HFFc6 (cell line): Measurements from ENCODE around the gene SLC12A8. TPM values are rescaled to one million over a fixed set of nuclear protein-coding genes. Genes with fewer than 3 reads are reported as not detected.

Experiments used
- DNase-seq: peaks from one replicate; pipeline ENCODE4 v3.0.0-alpha.2; 2018
- H3K27ac Mint-ChIP-seq: 2 replicates; pipeline ENCODE4 v1.8.0; 2020; ENCODE audit warnings: mild to moderate bottlenecking, mixed read lengths
- H3K27me3 Mint-ChIP-seq: 2 replicates; pipeline ENCODE4 v1.8.0; 2021; ENCODE audit warnings: mild to moderate bottlenecking, moderate library complexity, mixed read lengths; ENCODE audit not compliant: insufficient read depth
- H3K36me3 Mint-ChIP-seq: 2 replicates; pipeline ENCODE4 v1.8.0; 2021; ENCODE audit warnings: low read depth, mixed read lengths
- H3K4me1 Mint-ChIP-seq: 2 replicates; pipeline ENCODE4 v1.8.0; 2020; ENCODE audit warnings: low read depth, mixed read lengths
- H3K4me3 Mint-ChIP-seq: 2 replicates; pipeline ENCODE4 v1.8.0; 2020; ENCODE audit warnings: mild to moderate bottlenecking, moderate library complexity, mixed read lengths
- H3K9me3 Mint-ChIP-seq: 2 replicates; pipeline ENCODE4 v1.8.0; 2020; ENCODE audit warnings: mild to moderate bottlenecking, mixed read lengths
- total RNA-seq, 6 experiments: library from RNA; stranded (reverse); fragmentation: NEBNext Ultra II Directional; extraction: Animal tissue kit (Norgen Biotek cat#: 25700); gene quantifications; 2 replicates in 1 of 6; 3 replicates in 5 of 6; pipeline ENCODE4 v1.2.3, GENCODE V29; 2021
- TF ChIP-seq, protein P1 (sequence below): fragments of 200-600 bp; sonication (generic); IDR thresholded peaks from 2 replicates; pipeline ENCODE4 v1.5.0; 2021; ENCODE audit warnings: antibody characterized with exemption, mild to moderate bottlenecking

SLC12A8 gene
- total RNA-seq, 6 experiments from 2014 or later: 1.8 to 4.6 (median 3.7) TPM

DNA sequence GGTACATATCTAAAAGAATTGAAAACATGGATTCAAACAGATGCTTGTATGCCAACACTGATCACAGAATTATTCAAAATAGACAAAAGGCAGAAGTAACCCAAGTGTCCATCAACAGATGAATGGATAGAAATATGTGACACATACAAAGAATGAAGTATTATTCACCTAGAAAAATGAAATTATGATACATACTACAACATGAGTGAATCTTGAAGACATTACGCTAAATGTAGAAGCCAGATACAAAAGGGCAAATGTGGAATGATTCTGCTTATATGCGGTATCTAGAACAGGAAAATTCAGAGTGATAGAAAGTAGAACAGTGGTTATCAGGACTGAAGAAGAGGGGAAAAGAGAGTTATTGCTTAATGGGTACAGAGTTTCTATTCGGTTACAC lies 26.2 kb upstream of the SLC12A8 start:
- TF ChIP-seq, protein P1, sequence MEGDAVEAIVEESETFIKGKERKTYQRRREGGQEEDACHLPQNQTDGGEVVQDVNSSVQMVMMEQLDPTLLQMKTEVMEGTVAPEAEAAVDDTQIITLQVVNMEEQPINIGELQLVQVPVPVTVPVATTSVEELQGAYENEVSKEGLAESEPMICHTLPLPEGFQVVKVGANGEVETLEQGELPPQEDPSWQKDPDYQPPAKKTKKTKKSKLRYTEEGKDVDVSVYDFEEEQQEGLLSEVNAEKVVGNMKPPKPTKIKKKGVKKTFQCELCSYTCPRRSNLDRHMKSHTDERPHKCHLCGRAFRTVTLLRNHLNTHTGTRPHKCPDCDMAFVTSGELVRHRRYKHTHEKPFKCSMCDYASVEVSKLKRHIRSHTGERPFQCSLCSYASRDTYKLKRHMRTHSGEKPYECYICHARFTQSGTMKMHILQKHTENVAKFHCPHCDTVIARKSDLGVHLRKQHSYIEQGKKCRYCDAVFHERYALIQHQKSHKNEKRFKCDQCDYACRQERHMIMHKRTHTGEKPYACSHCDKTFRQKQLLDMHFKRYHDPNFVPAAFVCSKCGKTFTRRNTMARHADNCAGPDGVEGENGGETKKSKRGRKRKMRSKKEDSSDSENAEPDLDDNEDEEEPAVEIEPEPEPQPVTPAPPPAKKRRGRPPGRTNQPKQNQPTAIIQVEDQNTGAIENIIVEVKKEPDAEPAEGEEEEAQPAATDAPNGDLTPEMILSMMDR: no peak
- DNase-seq: no peak
- peaks cover 4% of the 10 kb centered on the region; the same call in 1 of the 2 replicates for H3K27me3 Mint-ChIP-seq

DNA sequence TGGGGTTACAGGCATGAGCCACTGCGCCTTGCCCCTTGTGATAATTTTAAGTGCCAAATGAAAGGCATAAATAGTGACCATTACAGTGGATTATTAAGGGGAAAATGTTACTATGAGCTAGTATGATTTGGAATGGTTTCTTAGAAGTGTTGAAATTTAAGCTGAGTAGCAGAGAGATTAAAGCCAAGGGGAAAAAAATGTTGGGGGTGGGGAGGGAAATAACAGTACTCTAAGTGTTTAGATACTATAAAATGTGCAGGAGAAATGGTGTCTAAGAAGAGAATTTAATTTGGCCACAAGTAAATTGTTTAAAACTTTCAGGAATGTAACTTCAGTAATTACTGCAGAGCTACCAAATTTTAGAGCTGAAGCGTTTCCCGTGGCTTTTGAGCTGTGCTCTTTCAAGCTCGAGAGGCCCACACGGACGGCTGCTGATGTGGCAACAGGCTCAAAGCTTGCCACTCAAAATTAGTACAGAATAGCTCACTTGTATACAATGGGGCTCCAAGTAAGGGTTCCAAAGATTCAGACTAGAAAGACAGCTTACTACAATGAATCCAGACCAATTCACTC lies 23.9 kb upstream of the SLC12A8 start:
- peaks cover 4% of the 10 kb centered on the region; the same call in 1 of the 2 replicates for H3K27me3 Mint-ChIP-seq
- H3K4me1 Mint-ChIP-seq: peaks cover 62% of the 10 kb centered on the region
- TF ChIP-seq, protein P1: no peak
- no peak for DNase-seq
- no peaks in the 10 kb centered on the region for H3K9me3 Mint-ChIP-seq
- H3K27ac Mint-ChIP-seq: no peak overlapping the region
- H3K4me3 Mint-ChIP-seq: no peak overlapping the region
- peaks cover 50% of the 10 kb centered on the region for H3K36me3 Mint-ChIP-seq

More for the DNA sequence above, 26.2 kb upstream of the SLC12A8 start:
- H3K27ac Mint-ChIP-seq: no peak overlapping the region
- H3K36me3 Mint-ChIP-seq: peaks cover 35% of the 10 kb centered on the region
- no peaks in the 10 kb centered on the region for H3K9me3 Mint-ChIP-seq
- H3K4me1 Mint-ChIP-seq: peaks cover 57% of the 10 kb centered on the region
- H3K4me3 Mint-ChIP-seq: no peak overlapping the region

DNA sequence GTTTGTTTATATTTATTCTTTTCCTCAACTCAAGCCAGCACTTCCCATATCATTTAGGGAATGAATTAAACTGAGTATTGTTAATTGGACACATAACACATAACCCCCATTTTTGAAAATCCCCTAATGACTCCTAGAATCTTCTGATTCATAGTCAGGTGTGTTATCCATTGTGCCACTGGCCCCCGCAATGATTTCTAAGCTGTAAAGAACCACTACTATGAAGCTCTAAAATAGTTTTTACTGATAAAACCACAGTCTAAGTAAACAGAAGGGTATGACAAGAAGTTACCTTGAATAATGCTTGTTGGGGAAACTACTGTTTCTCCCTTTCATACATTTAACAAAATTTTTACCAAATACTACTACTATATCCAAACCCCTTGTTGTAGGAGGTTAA lies 22.3 kb upstream of the SLC12A8 start:
- Mint-ChIP-seq H3K4me3 (no peak overlapping the region), H3K36me3 (peaks cover 50% of the 10 kb centered on the region), H3K4me1 (peaks cover 53% of the 10 kb centered on the region), H3K27me3 (peaks cover 4% of the 10 kb centered on the region; the same call in 1 of the 2 replicates), H3K27ac (no peak overlapping the region), H3K9me3 (no peaks in the 10 kb centered on the region)
- TF ChIP-seq, protein P1: no peak
- no peak for DNase-seq

DNA sequence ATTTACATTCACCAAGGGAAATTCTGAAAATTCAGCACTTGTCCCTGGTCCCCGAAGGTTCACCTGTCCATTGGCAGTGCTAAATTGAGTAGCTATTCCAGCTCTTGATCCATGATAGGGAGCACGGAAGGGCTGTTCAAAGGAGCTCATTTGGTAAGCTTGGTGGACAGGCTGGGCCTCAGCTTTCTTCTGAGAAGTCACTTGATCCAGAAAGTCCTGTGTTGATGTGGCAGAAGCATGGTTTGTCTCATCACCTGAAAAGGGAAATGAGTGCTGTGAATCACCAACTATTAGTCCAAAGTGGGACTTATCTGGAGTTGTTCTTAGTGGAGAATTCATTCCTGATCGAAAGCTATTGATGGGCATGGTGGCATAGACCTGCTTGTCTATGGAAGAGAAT lies 19.9 kb upstream of the SLC12A8 start:
- TF ChIP-seq, protein P1: no peak
- Mint-ChIP-seq H3K4me3 (no peak overlapping the region), H3K27me3 (peaks cover 3% of the 10 kb centered on the region; the same call in 1 of the 2 replicates), H3K27ac (peak overlapping the region; percentile 87), H3K9me3 (no peaks in the 10 kb centered on the region), H3K36me3 (peaks cover 36% of the 10 kb centered on the region), H3K4me1 (peaks cover 48% of the 10 kb centered on the region)
- no peak for DNase-seq

DNA sequence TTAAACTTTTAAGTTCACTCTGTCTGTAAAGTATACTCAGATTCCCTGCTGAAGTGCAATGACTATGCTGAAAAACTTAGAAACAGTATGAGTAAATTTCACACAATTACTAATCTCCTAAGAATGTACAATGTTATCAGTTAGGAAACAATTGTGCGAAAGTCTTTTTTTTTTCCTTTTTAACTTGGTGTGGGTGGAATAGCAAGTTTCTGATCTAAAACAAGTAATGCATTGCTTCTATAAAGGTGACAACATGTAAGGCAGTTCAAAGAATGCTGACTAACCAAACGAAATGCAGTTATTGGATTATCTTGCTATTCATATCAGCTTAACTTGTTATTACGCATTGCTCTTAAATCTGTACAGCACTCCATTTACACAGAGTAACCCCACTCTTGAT lies 19.3 kb upstream of the SLC12A8 start:
- Mint-ChIP-seq H3K27ac (peak overlapping the region; percentile 87), H3K36me3 (peaks cover 32% of the 10 kb centered on the region), H3K9me3 (no peaks in the 10 kb centered on the region), H3K27me3 (no peaks in the 10 kb centered on the region), H3K4me1 (peaks cover 44% of the 10 kb centered on the region), H3K4me3 (peak overlapping the region; percentile 47; the same call in 1 of the 2 replicates)
- TF ChIP-seq, protein P1: no peak
- peak; percentile 52 for DNase-seq
